ENCODE data around the gene LRRC8E. TPM values are rescaled to one million over a fixed set of nuclear protein-coding genes. Genes with fewer than 3 reads are reported as not detected.
A peak's percentile ranks its signal among the peaks of the same experiment; 100 is the strongest.
"Not testable (repeated sequence)": the region's sequence is repeated elsewhere in the genome, so short reads cannot be mapped to it uniquely, and the experiment has no call there.

LRRC8E gene
- total and polyA plus RNA-seq, 10 of the 15 experiments (the other 5 are each of a cell fraction or from before 2014, with no cell fraction given) = 0.04 to 0.32 (median 0.25) TPM; not detected in 7

- H2AFZ ChIP-seq (ENCODE audit: control insufficient read depth, low read depth, low read length); H3K4me3 ChIP-seq; RAD21 ChIA-PET (ENCODE audit: unreplicated experiment); DNase-seq (ENCODE audit: low read depth, low spot score); H4K20me1 ChIP-seq (ENCODE audit: control insufficient read depth, insufficient read depth); in situ Hi-C loops (cut with MboI); BruUV-seq (replicated peaks); FAIRE-seq; H3K9me3 ChIP-seq (replicated peaks; ENCODE audit: control insufficient read depth, insufficient read depth, low read length); H3K9ac ChIP-seq (ENCODE audit: control insufficient read depth, insufficient read depth, low read length); ATAC-seq; H3K79me2 ChIP-seq (ENCODE audit: control insufficient read depth, insufficient read depth, low read length); POLR2A ChIA-PET; H3K4me2 ChIP-seq (ENCODE audit: control insufficient read depth, insufficient read depth); intact Hi-C loops (cut with micrococcal nuclease; ENCODE audit: unreplicated experiment); H3K36me3 ChIP-seq (ENCODE audit: control insufficient read depth in 2 of 2, insufficient read depth in 2 of 2, low read length in 1 of 2); H3K27ac ChIP-seq (ENCODE audit: control insufficient read depth, insufficient read depth): not testable (repeated sequence)
- 19% methylated on average over 29 of the region's 29 CpGs for WGBS (ENCODE audit: insufficient coverage, insufficient replicate concordance, low lambda C conversion rate, missing lambda C conversion rate)
- ChIA-PET CTCF (interaction anchor here (1.1 to 1.2 kb wide), 2 partner anchors 11 to 26 kb away, joined by 3 to 4 read pairs; partner anchors contain the start of gene TIMM44), SMC1A (ENCODE audit: uncharacterized antibody, unreplicated experiment) (interaction anchor here (1.6 kb wide), 1 partner anchor 26 kb away, joined by 3 read pairs; no protein-coding TSS in a partner anchor)
- peaks cover 11% of the 10 kb centered on the region for H3K4me1 ChIP-seq (ENCODE audit: control insufficient read depth, insufficient read depth, low read length)
- peaks cover 8 to 21% of the 10 kb centered on the region in 2 experiments for H3K27me3 ChIP-seq (replicated peaks in 1 of 2; ENCODE audit: control insufficient read depth in 2 of 2, insufficient read depth in 2 of 2, low read length in 1 of 2)
Measured at GRCh38 chr19:7918062-7918614, 29.8 kb downstream of the LRRC8E start.

DNA sequence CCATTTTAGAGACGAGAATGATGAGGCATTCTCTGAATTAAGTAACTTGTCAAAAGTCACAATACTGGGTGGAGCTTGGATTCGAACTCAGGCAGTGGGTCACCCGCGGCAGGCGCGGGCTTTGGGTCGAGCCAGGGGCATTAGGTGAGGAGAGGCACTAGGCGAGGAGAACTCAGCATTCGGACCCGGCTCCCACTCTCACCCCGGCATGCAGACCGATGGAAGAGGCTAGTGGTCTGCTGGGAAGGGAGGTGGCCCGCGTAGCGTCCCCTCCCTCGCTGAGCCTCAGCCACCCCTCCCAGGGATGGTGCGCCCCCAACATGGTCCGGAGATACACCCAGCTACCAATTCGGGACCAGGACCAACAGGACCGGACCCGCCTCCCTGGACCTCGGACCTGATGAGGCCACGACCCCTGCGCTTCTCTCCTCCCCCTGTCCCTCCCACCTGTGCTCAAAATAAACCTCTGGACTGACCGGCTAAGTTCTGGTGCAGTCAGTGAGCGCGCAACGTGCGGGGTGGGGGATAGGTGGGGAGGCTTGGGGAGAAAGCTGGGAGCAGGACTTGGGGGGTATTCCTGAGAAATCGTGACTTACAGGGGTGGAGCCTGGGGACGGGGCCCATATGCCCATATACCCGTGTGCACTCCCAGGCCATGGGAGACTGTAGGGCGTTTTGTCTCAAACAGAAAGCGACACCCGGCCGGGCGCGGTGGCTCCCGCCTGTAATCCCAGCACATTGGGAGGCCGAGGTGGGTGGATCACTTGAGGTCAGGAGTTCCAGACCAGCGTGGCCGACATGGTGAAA, 30.5 kb downstream of the LRRC8E start:
- ChIA-PET POLR2A (interaction anchor here (0.7 to 2.9 kb wide), 3 partner anchors 15 to 147 kb away, joined by 6 to 27 read pairs (median 18); partner anchors contain the start of genes MAP2K7 and TIMM44), CTCF (interaction anchor here (1.1 to 3.9 kb wide), 6 partner anchors 10 to 350 kb away, joined by 3 to 32 read pairs (median 10); partner anchors contain the start of genes MAP2K7 and TIMM44), RAD21 (ENCODE audit: unreplicated experiment) (interaction anchor here (1.1 to 2.5 kb wide), 4 partner anchors 10 to 350 kb away, joined by 5 to 17 read pairs (median 14); partner anchors contain the start of genes MAP2K7 and TIMM44), SMC1A (ENCODE audit: uncharacterized antibody, unreplicated experiment) (interaction anchor here (1.6 kb wide), 2 partner anchors 25 kb away, joined by 3 to 7 read pairs; partner anchors contain the start of gene TIMM44)
- Histone ChIP-seq H3K27me3 (replicated peaks in 1 of 2; ENCODE audit: control insufficient read depth in 2 of 2, insufficient read depth in 2 of 2, low read length in 1 of 2) (peaks cover 8 to 21% of the 10 kb centered on the region in 2 experiments), H3K36me3 (ENCODE audit: control insufficient read depth in 2 of 2, insufficient read depth in 2 of 2, low read length in 1 of 2) (no peaks in the 10 kb centered on the region; a peak in 1 of 4 replicates), H3K4me2 (ENCODE audit: control insufficient read depth, insufficient read depth) (peak overlapping the region; percentile 82; the same call in 1 of the 2 replicates), H3K27ac (ENCODE audit: control insufficient read depth, insufficient read depth) (no peak overlapping the region), H2AFZ (ENCODE audit: control insufficient read depth, low read depth, low read length) (no peak overlapping the region), H3K4me3 (no peak overlapping the region), H3K9me3 (replicated peaks; ENCODE audit: control insufficient read depth, insufficient read depth, low read length) (no peaks in the 10 kb centered on the region; the same call in 2 of the 3 replicates), H4K20me1 (ENCODE audit: control insufficient read depth, insufficient read depth) (no peaks in the 10 kb centered on the region), H3K9ac (ENCODE audit: control insufficient read depth, insufficient read depth, low read length) (no peak overlapping the region), H3K79me2 (ENCODE audit: control insufficient read depth, insufficient read depth, low read length) (no peaks in the 10 kb centered on the region), H3K4me1 (ENCODE audit: control insufficient read depth, insufficient read depth, low read length) (peaks cover 11% of the 10 kb centered on the region)
- no peak for DNase-seq (ENCODE audit: low read depth, low spot score)
- ATAC-seq = no peak
- WGBS (ENCODE audit: insufficient coverage, insufficient replicate concordance, low lambda C conversion rate, missing lambda C conversion rate) = 75% methylated on average over 42 of the region's 42 CpGs
- no peak for TF ChIP-seq PAX5 (IDR thresholded peaks at IDR 0.05; ENCODE audit: borderline replicate concordance, low read depth, low read length)
- TF ChIP-seq SUPT20H (IDR thresholded peaks at IDR 0.05; ENCODE audit: borderline replicate concordance, control insufficient read depth, low read depth, low read length) = no peak
- TF ChIP-seq NR2C2 (IDR thresholded peaks at IDR 0.05; ENCODE audit: borderline replicate concordance, control insufficient read depth, insufficient read length, low read depth) = no peak
- TF ChIP-seq NFIC (IDR thresholded peaks at IDR 0.05; ENCODE audit: low read depth, low read length) = no peak
- TF ChIP-seq RFX5 (IDR thresholded peaks at IDR 0.05; ENCODE audit: low read depth, low read length) = no peak
- TF ChIP-seq ZNF274 (IDR thresholded peaks at IDR 0.05; ENCODE audit: insufficient read depth, insufficient read length) = no peak
- no peak for TF ChIP-seq ATF2 (IDR thresholded peaks at IDR 0.05; ENCODE audit: low read length)
- no peak for TF ChIP-seq POLR2AphosphoS2 (IDR thresholded peaks at IDR 0.05; ENCODE audit: low read depth, low read length)
- in situ Hi-C loops (cut with MboI) = no loop called here
- intact Hi-C loops (cut with micrococcal nuclease; ENCODE audit: unreplicated experiment) = no loop called here
- no peak for FAIRE-seq
- no TSS peak for BruUV-seq (replicated peaks)
